A673 (cell line): ENCODE measurements around the gene PPP2R5C.

Source experiments
- EZH2 ChIP-seq: fragments of 200-600 bp; sonication (generic); IDR thresholded peaks from 2 replicates; pipeline ENCODE4 v1.6.1; 2017; ENCODE audit warnings: borderline replicate concordance, low read depth, mild to moderate bottlenecking, mixed read lengths, antibody characterized with exemption, low read length; ENCODE audit not compliant: poor library complexity, severe bottlenecking
- TF ChIP-seq, protein P1 (sequence below): fragments of 300-800, 200-600 bp; sonication (generic); conservative IDR thresholded peaks from 2 replicates; pipeline ENCODE4 v1.5.1; 2017; ENCODE audit warnings: low read depth, mild to moderate bottlenecking, antibody characterized with exemption, low read length, moderate library complexity, mixed read lengths

DNA sequence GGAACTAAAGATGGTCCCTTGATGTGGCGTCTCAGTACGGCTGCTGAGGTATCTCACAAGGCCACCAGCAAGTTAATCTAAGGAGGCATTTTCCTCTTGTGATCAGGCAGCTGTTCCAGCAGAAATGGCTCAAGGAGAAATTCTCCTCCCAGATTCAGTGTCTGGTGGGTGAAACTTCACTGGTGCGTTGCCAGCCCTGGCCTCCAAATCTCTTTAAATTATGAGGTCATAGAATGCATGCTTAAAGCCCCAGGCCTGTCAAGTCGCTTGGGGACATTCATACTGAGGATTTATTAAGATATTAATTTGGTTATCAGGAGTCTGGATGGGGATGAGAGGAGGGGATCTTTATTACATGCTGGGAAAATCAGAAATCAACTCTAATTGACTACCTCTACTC lies 72.9 kb downstream of the PPP2R5C start:
- TF ChIP-seq, protein P1, sequence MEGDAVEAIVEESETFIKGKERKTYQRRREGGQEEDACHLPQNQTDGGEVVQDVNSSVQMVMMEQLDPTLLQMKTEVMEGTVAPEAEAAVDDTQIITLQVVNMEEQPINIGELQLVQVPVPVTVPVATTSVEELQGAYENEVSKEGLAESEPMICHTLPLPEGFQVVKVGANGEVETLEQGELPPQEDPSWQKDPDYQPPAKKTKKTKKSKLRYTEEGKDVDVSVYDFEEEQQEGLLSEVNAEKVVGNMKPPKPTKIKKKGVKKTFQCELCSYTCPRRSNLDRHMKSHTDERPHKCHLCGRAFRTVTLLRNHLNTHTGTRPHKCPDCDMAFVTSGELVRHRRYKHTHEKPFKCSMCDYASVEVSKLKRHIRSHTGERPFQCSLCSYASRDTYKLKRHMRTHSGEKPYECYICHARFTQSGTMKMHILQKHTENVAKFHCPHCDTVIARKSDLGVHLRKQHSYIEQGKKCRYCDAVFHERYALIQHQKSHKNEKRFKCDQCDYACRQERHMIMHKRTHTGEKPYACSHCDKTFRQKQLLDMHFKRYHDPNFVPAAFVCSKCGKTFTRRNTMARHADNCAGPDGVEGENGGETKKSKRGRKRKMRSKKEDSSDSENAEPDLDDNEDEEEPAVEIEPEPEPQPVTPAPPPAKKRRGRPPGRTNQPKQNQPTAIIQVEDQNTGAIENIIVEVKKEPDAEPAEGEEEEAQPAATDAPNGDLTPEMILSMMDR, result no peak
- TF ChIP-seq EZH2, result no peak
